Iris pigment epithelial cell (primary cell): ENCODE results near the gene SUMF2.
"Not testable (repeated sequence)": the region's sequence is repeated elsewhere in the genome, so short reads cannot be mapped to it uniquely, and the experiment has no call there.

Experiments used
- DNase-seq: peaks from one replicate; pipeline ENCODE4 v3.0.0-alpha.2; 2011; ENCODE audit warnings: low read depth

Gene SUMF2

DNA sequence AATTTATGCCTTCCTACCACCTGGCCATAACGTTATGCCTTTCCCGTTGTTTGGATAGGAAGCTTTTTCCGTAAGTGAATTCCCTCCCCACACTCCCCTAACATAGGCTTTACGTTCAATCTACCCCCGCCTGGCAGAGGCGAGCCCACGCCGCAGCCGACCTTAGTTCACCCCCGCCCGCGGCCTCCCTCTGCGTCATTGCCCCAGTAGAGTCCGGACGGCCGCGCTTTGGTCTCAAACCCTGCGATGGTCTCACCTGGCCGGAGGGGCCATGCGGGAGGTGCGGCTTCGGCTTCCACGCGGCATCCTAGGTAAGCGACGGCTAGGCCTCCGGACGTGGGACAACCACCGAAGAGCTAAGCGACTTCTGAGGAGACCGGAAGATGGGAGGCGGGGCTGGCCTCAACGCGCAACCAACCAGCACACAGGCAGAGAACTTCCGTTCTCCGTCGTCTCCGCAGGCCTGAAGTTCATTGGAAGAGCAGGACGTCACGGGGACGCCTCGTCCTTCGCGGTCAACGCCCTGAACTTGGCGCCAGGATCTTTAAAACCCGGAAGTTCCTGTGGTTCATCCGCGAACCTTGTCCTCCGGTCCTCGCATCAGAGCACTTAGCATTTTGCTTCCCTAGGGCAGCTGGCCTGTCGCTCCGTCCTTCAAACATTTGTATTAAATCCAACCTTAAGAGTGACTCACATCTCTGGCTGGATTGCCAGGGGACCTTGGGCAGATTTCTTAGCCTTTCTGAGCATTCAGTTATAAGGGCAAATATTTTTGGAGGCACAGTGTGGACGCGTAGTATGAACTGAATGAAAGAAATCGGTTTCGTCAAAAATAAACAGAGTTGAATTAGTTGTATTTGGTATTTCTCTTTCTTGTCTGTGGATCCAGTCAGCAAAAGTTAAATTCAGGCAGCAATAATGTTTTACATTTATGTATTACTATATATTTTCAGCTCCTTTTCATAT, 42.3 kb downstream of the SUMF2 start, which contains the start of gene CHCHD2:
TSS of gene CHCHD2 (minus strand) at position 369 of the 966 bp plus-strand sequence. CDS start at position 306, 63 bp downstream.
- peak; percentile 100 for DNase-seq

GRCh38 chr7:56107954-56108258, 43.8 kb downstream of the SUMF2 start:
- DNase-seq = no peak

GRCh38 chr7:56110611-56111010, 46.5 kb downstream of the SUMF2 start:
- DNase-seq = no peak

- DNase-seq = not testable (repeated sequence)
Observed at GRCh38 chr7:56112244-56112643, 48.2 kb downstream of the SUMF2 start.

DNA sequence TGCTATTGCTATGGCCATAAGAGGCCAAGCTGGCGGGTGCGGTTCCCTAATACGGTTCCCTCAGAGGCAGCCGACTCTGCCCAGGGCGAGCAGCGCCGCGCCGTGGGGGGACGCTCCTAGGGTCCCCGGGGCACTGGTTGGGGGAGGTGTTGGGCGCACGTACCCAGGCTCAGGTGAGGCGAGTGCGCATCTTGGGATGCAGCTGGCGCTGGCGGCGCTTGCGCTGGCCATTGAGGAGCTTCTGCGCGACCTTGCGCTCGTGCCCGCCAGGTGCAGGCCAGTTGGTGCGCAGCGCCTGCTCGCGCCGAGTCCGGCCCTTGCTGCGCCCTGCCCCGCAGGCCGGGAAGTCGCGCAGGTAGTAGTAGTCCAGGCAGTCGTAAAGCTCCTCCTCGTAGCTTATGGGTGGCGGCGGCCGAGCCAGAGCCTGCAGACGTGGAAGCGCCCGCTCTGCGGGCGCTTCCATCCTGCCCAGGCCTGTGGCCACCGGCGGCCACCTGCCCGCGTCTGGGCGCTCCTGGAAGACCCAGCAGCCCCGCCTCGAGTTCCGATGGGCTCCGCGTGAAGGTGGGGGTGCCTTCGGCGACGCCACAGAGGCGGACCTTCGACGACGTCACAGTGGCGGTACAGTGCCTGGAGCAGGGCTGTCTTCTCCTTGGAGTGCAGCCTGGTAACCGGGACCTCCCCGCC, 51.9 kb downstream of the SUMF2 start, which contains the start of gene NUPR2:
TSS of gene NUPR2 (minus strand) at position 566 of the 687 bp plus-strand sequence. CDS start at position 463, 103 bp downstream.
- DNase-seq = no peak

GRCh38 chr7:56121440-56121839, 57.4 kb downstream of the SUMF2 start:
- no peak for DNase-seq

- DNase-seq = no peak
Observed at GRCh38 chr7:56124981-56125380, 60.9 kb downstream of the SUMF2 start.

- DNase-seq = no peak
Observed at GRCh38 chr7:56125831-56126230, 61.7 kb downstream of the SUMF2 start.

DNA sequence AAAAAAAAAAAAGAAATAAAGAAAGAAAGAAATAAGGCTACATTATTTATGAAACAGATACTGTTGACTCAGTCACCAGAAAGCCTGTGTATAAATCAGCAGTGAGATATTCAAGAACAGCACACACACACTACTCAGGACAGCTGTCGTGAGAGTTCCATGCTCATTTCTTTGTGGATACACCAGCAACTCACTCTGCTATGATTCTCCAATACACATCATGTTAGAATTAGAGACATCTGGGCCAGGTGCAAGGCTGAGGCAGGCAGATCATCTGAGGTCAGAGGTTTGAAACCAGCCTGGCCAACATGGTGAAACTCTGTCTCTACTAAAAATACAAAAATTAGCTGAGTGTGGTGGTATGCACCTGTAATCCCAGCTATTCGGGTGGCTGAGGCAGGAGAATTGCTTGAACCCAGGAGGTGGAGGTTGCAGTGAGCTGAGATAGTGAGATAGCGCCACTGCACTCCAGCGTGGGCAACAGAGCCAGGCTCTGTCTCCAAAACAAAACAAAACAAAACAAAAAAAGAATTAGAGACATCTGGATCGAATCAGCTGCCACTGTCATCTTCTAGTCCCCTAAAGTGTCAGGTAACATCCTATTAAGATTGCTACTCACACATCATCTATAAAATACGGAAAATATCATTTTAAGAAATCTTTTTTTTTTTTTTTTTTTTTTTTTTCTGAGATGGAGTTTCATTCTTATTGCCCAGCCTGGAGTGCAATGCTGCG, 63.3 kb downstream of the SUMF2 start:
- no peak for DNase-seq
